ENCODE measurements around the gene GTF3C4. TPM values are rescaled to one million over a fixed set of nuclear protein-coding genes. Genes with fewer than 3 reads are reported as not detected.

Gene GTF3C4
- polyA plus RNA-seq, 1 of the 3 experiments (the other 2 are of a cell fraction), result 2.8 TPM

- WGBS (ENCODE audit: low lambda C conversion rate), result 55% methylated on average over 5 of the region's 5 CpGs
- CTCF ChIA-PET, result interaction anchor here (3.6 kb wide), 1 partner anchor 127 kb away, joined by 13 read pairs; no protein-coding TSS in a partner anchor
- peaks cover 0 to 15% of the 10 kb centered on the region in 2 experiments; a peak in 2 of 4 replicates for H3K4me1 ChIP-seq (ENCODE audit: control insufficient read depth in 1 of 2, insufficient read depth in 2 of 2, low read depth in 1 of 2, low read length in 1 of 2)
Observed at GRCh38 chr9:132672413-132672690, 2.1 kb downstream of the GTF3C4 start.

GRCh38 chr9:132673355-132673754 lies 3.1 kb downstream of the GTF3C4 start:
- Histone ChIP-seq H2AFZ (ENCODE audit: low read depth) (no peak overlapping the region), H3F3A (replicated peaks; ENCODE audit: insufficient read depth) (peaks cover 6% of the 10 kb centered on the region), H3K9me3 (no peaks in the 10 kb centered on the region), H3K4me1 (ENCODE audit: control insufficient read depth in 1 of 2, insufficient read depth in 2 of 2, low read depth in 1 of 2, low read length in 1 of 2) (peaks cover 0 to 12% of the 10 kb centered on the region in 2 experiments; a peak in 2 of 4 replicates), H4K20me1 (ENCODE audit: insufficient read depth) (peaks cover 68% of the 10 kb centered on the region), H3K4me3 (ENCODE audit: low read depth in 2 of 2, low read length in 1 of 2) (no peak overlapping the region), H3K4me2 (no peak overlapping the region), H3K9ac (no peak overlapping the region), H3K36me3 (replicated peaks in 1 of 2; ENCODE audit: control insufficient read depth in 1 of 2, insufficient read depth in 2 of 2, low read length in 1 of 2) (peaks cover 7 to 10% of the 10 kb centered on the region in 2 experiments), H3K79me2 (ENCODE audit: insufficient read depth) (peaks cover 89% of the 10 kb centered on the region), H3K27me3 (ENCODE audit: insufficient read depth) (no peaks in the 10 kb centered on the region), H3K9me2 (no peaks in the 10 kb centered on the region), H3K27ac (ENCODE audit: low read depth in 2 of 2, low read length in 1 of 2) (no peak overlapping the region)
- POLR2A ChIA-PET, result no interaction called here
- DNase-seq, result peak; percentile 53
- CTCF ChIA-PET, result interaction anchor here (1.1 to 3.6 kb wide), 4 partner anchors 9 to 229 kb away, joined by 3 to 13 read pairs (median 4); no protein-coding TSS in a partner anchor
- 71% methylated on average over 6 of the region's 6 CpGs for WGBS (ENCODE audit: low lambda C conversion rate)
- TF ChIP-seq CTCF (IDR thresholded peaks at IDR 0.05) (peak; percentile 37), RAD21 (IDR thresholded peaks at IDR 0.05; ENCODE audit: low read length) (no peak)

More at GRCh38 chr9:132672413-132672690, 2.1 kb downstream of the GTF3C4 start:
- H3K79me2 ChIP-seq (ENCODE audit: insufficient read depth), result peaks cover 89% of the 10 kb centered on the region
- no peaks in the 10 kb centered on the region for H3K9me2 ChIP-seq
- no peaks in the 10 kb centered on the region for H3K27me3 ChIP-seq (ENCODE audit: insufficient read depth)
- peaks cover 0 to 4% of the 10 kb centered on the region in 2 experiments for H3K36me3 ChIP-seq (replicated peaks in 1 of 2; ENCODE audit: control insufficient read depth in 1 of 2, insufficient read depth in 2 of 2, low read length in 1 of 2)
- H2AFZ ChIP-seq (ENCODE audit: low read depth), result no peak overlapping the region
- no peak overlapping the region for H3K4me3 ChIP-seq (ENCODE audit: low read depth in 2 of 2, low read length in 1 of 2)
- H3K4me2 ChIP-seq, result peak overlapping the region; percentile 97; the same call in 1 of the 2 replicates
- no peak overlapping the region for H3K27ac ChIP-seq (ENCODE audit: low read depth in 2 of 2, low read length in 1 of 2)
- POLR2A ChIA-PET, result interaction anchor here (3.5 kb wide), 1 partner anchor 127 kb away, joined by 32 read pairs; no protein-coding TSS in a partner anchor
- peaks cover 6% of the 10 kb centered on the region for H3F3A ChIP-seq (replicated peaks; ENCODE audit: insufficient read depth)
- H4K20me1 ChIP-seq (ENCODE audit: insufficient read depth), result peaks cover 61% of the 10 kb centered on the region
- DNase-seq, result no peak
- no peak overlapping the region for H3K9ac ChIP-seq
- TF ChIP-seq MAX (IDR thresholded peaks at IDR 0.05; ENCODE audit: low read depth) (no peak), IRF3 (IDR thresholded peaks at IDR 0.05; ENCODE audit: low read depth, low read length) (no peak), TAF1 (IDR thresholded peaks at IDR 0.05; ENCODE audit: borderline replicate concordance, low read depth, low read length) (no peak), NRF1 (IDR thresholded peaks at IDR 0.05; ENCODE audit: low read depth, low read length) (no peak), JUND (IDR thresholded peaks at IDR 0.05) (no peak)
- H3K9me3 ChIP-seq, result no peaks in the 10 kb centered on the region

- DNase-seq, result no peak
- no peaks in the 10 kb centered on the region for H3K9me3 ChIP-seq
- no peak overlapping the region for H3K4me3 ChIP-seq (ENCODE audit: low read depth in 2 of 2, low read length in 1 of 2)
- H3K9me2 ChIP-seq, result no peaks in the 10 kb centered on the region
- H3K4me2 ChIP-seq, result no peak overlapping the region
- H3K36me3 ChIP-seq (replicated peaks in 1 of 2; ENCODE audit: control insufficient read depth in 1 of 2, insufficient read depth in 2 of 2, low read length in 1 of 2), result peaks cover 19 to 22% of the 10 kb centered on the region in 2 experiments
- ChIA-PET CTCF (interaction anchor here (1.3 to 3.6 kb wide), 3 partner anchors 10 to 228 kb away, joined by 3 to 13 read pairs (median 5); no protein-coding TSS in a partner anchor), POLR2A (no interaction called here)
- H3K79me2 ChIP-seq (ENCODE audit: insufficient read depth), result peaks cover 94% of the 10 kb centered on the region
- no peak overlapping the region for H3K27ac ChIP-seq (ENCODE audit: low read depth in 2 of 2, low read length in 1 of 2)
- no peak overlapping the region for H3K9ac ChIP-seq
- peaks cover 0 to 12% of the 10 kb centered on the region in 2 experiments; a peak in 2 of 4 replicates for H3K4me1 ChIP-seq (ENCODE audit: control insufficient read depth in 1 of 2, insufficient read depth in 2 of 2, low read depth in 1 of 2, low read length in 1 of 2)
- peaks cover 6% of the 10 kb centered on the region for H3F3A ChIP-seq (replicated peaks; ENCODE audit: insufficient read depth)
- 98% methylated on average over 4 of the region's 4 CpGs for WGBS (ENCODE audit: low lambda C conversion rate)
- H4K20me1 ChIP-seq (ENCODE audit: insufficient read depth), result peaks cover 77% of the 10 kb centered on the region
- H2AFZ ChIP-seq (ENCODE audit: low read depth), result no peak overlapping the region
- no peaks in the 10 kb centered on the region for H3K27me3 ChIP-seq (ENCODE audit: insufficient read depth)
- no peak for TF ChIP-seq SIN3A (IDR thresholded peaks at IDR 0.05; ENCODE audit: borderline replicate concordance, low read depth, low read length)
- no peak for TF ChIP-seq EP300 (IDR thresholded peaks at IDR 0.05; ENCODE audit: borderline replicate concordance in 1 of 2, low read depth in 1 of 2, low read length in 1 of 2)
- TF ChIP-seq IRF3 (IDR thresholded peaks at IDR 0.05; ENCODE audit: low read depth, low read length), result no peak
- TF ChIP-seq MEF2A (IDR thresholded peaks at IDR 0.05; ENCODE audit: borderline replicate concordance, low read depth), result no peak
- no peak for TF ChIP-seq FOXM1 (IDR thresholded peaks at IDR 0.05; ENCODE audit: low read depth)
- TF ChIP-seq SMC3 (IDR thresholded peaks at IDR 0.05; ENCODE audit: low read depth, low read length), result no peak
- TF ChIP-seq PBX3 (IDR thresholded peaks at IDR 0.05), result no peak
- no peak for TF ChIP-seq MAX (IDR thresholded peaks at IDR 0.05; ENCODE audit: low read depth)
- no peak for TF ChIP-seq RCOR1 (IDR thresholded peaks at IDR 0.05; ENCODE audit: low read length)
- no peak for TF ChIP-seq GATA2 (CRISPR knock-in tag; IDR thresholded peaks at IDR 0.05)
- TF ChIP-seq RAD21 (IDR thresholded peaks at IDR 0.05; ENCODE audit: low read length), result no peak
Observed at GRCh38 chr9:132674485-132674884, 4.2 kb downstream of the GTF3C4 start.
